GM19455 (cell line): ENCODE results near the gene HSDL1.
A peak's percentile ranks its signal among the peaks of the same experiment; 100 is the strongest.

Experiments used
- ATAC-seq: cut with Tn5 transposase; IDR thresholded peaks from one replicate; pipeline ENCODE4 v1.9.1; 2021; ENCODE audit not compliant: unreplicated experiment

The HSDL1 gene

GRCh38 chr16:84176192-84177053 is 31.4 kb upstream of the HSDL1 start:
- no peak for ATAC-seq

- peak; percentile 66 for ATAC-seq
Observed at GRCh38 chr16:84175350-84176081, 30.5 kb upstream of the HSDL1 start.

DNA sequence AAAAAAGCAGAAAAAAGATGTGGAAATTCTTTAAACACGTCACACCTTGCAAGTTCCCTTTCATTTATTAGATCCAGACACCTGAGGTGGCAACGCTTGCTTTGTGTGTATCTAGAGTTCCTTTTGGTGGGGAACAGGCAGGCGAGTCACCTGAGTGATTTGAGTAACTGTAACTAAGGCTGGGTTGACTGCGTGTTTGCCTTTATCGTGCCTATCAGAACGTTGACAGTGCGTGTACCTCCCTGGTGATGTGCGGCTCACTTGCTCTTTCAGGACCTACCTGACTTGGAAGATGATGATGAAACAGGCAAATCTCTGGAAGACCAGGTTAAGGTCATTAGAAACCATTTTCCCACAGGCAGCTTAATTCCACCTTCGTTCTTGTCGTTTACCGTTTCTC is 29.4 kb upstream of the HSDL1 start:
- no peak for ATAC-seq

- ATAC-seq = no peak
Observed at GRCh38 chr16:84169765-84170310, 24.9 kb upstream of the HSDL1 start.

- no peak for ATAC-seq
Observed at GRCh38 chr16:84166796-84167695, 22.1 kb upstream of the HSDL1 start.

- no peak for ATAC-seq
Observed at GRCh38 chr16:84165746-84166145, 20.8 kb upstream of the HSDL1 start.

DNA sequence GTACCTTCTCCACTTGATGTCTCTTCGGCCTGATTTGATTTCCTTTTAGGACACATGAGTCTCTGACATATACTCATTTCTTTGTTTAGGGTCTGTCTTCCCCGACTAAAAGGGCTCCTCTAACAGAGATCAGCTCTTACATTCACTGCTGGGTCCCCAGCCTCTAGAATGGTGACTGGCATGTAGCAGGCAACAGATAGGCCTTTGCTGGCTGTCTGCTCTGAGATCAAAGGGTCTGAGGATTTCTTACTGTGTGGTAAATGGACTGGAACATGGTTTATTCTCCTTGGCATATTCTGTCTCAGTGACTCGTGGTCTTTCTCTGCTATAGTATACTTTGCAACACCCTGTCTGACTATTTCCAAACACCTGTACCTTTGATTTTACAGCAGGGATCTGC is 16.8 kb upstream of the HSDL1 start:
- ATAC-seq = no peak

DNA sequence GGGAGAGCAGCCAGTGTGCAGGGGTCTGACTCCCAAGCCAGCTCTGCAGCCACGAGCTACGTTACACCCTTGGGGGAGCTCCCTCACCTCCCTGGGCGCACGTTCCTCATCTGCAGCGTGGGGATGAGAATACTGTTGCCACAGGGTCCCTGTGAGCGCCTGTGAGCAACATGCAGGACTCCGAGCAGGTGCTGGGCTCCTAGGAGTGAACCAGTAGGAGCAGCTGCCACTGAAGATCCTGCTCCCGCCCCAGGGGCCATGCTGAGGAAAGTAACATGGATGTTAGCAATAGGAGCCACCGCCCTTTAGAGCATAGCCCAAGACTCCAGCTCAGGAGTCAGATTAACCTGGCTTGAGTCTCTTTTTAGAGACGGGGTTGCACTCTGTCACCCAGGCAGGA is 16.1 kb upstream of the HSDL1 start:
- ATAC-seq = no peak

DNA sequence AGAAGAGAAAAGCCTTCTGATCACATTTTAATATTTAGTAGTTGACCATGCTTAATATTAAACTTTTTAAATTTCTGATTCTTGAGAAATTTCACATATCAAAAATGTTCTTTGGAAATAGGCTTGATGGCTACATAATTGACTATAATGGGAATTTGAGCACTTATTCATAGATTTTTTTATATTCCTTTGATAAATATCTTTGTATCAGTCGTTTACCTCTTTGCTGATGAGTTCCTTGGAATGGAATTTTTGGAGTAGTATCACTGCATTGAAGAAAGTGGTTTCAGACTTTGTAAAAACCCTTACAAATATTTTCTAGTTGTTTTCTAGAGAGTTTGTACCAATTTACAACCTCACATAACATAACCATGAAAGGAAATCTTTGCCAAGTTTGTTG is 14.8 kb upstream of the HSDL1 start:
- no peak for ATAC-seq

DNA sequence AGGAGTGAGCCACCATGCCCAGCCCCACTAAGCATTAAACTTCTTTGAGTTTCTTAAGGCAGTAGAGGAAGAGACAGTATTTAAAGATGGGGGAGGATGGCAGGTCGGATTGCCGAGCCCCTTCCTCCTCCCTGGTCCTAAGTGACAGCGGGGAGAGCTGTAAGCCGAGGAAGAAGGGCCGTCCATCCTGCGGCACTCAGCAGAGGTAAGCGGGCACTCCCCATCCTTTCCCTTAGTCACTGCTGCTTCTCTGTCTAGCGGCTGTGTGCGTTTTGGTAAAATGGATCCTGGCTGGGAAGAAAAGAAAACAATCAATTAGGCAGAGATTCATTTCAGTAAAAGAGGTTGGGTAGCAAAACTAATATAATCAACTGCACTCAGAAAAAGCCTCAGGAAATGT is 14.0 kb upstream of the HSDL1 start:
- ATAC-seq = no peak

DNA sequence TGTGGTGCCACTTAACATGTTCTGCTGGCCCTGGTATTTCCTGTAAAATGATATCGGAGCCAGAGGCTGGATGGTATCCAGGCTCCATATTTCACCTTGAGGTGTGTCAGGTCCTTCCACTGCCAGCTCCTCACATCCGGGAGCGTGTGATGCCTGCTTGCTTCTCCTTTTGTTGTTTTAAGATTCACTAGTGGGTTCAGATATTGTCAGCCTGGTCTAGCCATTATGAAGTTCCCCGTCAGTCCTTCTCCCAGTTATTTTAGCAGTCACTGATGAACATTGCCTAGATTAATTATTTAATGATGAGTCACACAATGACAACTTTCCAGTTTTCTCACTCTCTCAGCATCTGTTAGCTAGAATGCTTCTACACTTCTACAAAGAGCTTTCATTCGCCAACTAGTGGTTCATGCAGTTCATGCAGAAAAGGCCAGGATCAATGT is 11.4 kb upstream of the HSDL1 start:
- no peak for ATAC-seq

- ATAC-seq = no peak
Observed at GRCh38 chr16:84155771-84156170, 10.8 kb upstream of the HSDL1 start.

DNA sequence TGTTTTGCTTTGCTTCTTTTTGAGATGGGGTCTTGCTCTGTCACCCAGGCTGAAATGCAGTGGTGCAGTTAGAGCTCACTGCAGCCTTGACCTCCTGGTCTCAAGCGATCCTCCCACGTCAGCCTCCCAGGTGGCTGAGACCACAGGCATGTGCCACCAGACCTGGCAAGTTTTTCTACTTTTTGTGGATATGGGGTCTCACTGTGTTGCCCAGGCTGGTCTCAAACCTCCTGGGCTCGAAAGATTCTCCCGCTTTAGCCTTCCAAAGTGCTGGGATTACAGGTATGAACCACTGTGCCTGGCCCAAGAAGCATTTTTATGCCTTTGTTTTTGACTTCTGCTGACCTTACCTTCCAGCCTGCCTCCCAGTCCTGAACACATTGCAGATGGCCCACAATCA is 10.2 kb upstream of the HSDL1 start:
- ATAC-seq = no peak

GRCh38 chr16:84153660-84154214 is 8.8 kb upstream of the HSDL1 start:
- no peak for ATAC-seq

GRCh38 chr16:84150926-84151325 is 5.9 kb upstream of the HSDL1 start:
- no peak for ATAC-seq

- ATAC-seq = no peak
Observed at GRCh38 chr16:84144209-84144858, 643 bp downstream of the HSDL1 start.

DNA sequence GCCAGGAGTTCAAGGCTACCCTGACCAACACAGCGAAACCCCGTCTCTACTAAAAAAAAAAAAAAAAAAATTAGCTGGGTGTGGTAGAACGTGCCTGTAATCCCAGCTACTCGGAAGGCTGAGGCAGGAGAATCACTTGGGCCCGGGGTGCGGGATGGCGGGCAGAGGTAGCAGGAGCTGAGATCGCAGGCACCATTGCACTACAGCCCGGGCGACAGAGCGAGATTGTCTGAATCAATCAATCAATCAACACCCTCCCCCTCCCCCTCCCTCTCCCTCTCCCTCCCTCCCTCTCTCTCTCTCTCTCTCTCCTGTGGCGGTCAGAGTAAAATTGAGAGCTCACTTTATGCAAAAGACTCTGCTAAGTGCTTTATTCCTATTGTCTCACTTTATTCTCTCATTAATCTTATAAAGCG is 1.2 kb downstream of the HSDL1 start:
- no peak for ATAC-seq

DNA sequence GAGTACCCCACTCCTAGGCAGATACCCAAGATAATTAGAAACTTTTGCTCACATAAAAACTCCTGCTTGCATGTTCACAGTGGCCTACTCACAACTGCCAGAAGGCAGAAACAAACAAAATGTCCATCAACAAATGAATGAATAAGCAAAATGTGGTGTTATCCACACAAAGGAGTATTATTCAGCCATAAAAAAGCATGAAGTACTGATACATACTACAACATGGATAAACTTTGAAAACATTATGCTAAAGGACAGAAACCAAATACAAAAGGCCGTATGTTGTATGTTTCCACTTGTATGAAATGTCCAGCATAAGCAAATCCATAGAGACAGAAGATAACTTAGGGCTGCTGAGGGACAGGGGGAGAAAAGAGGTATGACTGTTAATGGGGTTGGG is 1.9 kb downstream of the HSDL1 start:
- ATAC-seq = no peak

GRCh38 chr16:84141143-84141670 is 3.8 kb downstream of the HSDL1 start:
- ATAC-seq = no peak
